ENCODE data around the gene ASCL2.

ASCL2 gene

DNA sequence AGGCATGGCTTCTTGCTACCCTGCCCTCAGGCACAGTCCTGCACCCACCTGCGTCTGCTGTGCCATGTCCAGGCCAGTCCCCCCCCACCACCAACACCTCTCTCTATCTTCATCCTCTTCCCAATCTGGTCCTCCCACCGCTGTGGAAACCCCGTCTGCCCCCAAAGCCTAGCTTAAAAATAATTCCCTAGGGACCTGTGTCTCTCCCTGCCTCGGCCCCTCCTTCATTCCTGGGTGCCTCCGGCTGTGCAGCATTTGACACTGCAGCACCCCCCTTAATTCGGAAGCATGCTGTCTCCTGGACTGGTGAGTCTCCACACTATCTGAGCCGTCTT, 2.5 kb upstream of the ASCL2 start:
- Histone ChIP-seq H3K9me2 (replicated peaks; ENCODE audit: control insufficient read depth, low read length) (no peaks in the 10 kb centered on the region), H3K27me3 (ENCODE audit: control insufficient read depth, low read length) (peaks cover 16% of the 10 kb centered on the region), H3K36me3 (ENCODE audit: control insufficient read depth, low read length) (no peaks in the 10 kb centered on the region), H3K4me1 (ENCODE audit: control insufficient read depth, low read length) (0 out of 2 replicates have a peak, but pooled peaks cover 4% of the 10 kb centered on the region), H3K79me2 (ENCODE audit: control insufficient read depth, low read length) (no peaks in the 10 kb centered on the region), H3K4me3 (ENCODE audit: low read length) (no peak overlapping the region), H3F3A (ENCODE audit: control insufficient read depth, insufficient read depth) (no peaks in the 10 kb centered on the region), H3K4me2 (ENCODE audit: low read length) (no peak overlapping the region), H3K27ac (ENCODE audit: low read depth, low read length) (no peak overlapping the region), H3K9me3 (ENCODE audit: control insufficient read depth, insufficient read depth, low read length) (no peaks in the 10 kb centered on the region), H4K20me1 (ENCODE audit: control insufficient read depth, insufficient read depth, low read depth, low read length) (no peaks in the 10 kb centered on the region)
- TF ChIP-seq, protein P1, sequence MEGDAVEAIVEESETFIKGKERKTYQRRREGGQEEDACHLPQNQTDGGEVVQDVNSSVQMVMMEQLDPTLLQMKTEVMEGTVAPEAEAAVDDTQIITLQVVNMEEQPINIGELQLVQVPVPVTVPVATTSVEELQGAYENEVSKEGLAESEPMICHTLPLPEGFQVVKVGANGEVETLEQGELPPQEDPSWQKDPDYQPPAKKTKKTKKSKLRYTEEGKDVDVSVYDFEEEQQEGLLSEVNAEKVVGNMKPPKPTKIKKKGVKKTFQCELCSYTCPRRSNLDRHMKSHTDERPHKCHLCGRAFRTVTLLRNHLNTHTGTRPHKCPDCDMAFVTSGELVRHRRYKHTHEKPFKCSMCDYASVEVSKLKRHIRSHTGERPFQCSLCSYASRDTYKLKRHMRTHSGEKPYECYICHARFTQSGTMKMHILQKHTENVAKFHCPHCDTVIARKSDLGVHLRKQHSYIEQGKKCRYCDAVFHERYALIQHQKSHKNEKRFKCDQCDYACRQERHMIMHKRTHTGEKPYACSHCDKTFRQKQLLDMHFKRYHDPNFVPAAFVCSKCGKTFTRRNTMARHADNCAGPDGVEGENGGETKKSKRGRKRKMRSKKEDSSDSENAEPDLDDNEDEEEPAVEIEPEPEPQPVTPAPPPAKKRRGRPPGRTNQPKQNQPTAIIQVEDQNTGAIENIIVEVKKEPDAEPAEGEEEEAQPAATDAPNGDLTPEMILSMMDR (IDR thresholded peaks at IDR 0.05; ENCODE audit: low read depth, low read length, poor library complexity, severe bottlenecking), result no peak

GRCh38 chr11:2272228-2272945, 2.0 kb upstream of the ASCL2 start:
- Histone ChIP-seq H3K27ac (ENCODE audit: low read depth, low read length) (no peak overlapping the region), H3K27me3 (ENCODE audit: control insufficient read depth, low read length) (peaks cover 12% of the 10 kb centered on the region), H3K4me2 (ENCODE audit: low read length) (no peak overlapping the region), H3K4me1 (ENCODE audit: control insufficient read depth, low read length) (0 out of 2 replicates have a peak, but pooled peaks cover 4% of the 10 kb centered on the region), H3F3A (ENCODE audit: control insufficient read depth, insufficient read depth) (no peaks in the 10 kb centered on the region), H3K79me2 (ENCODE audit: control insufficient read depth, low read length) (no peaks in the 10 kb centered on the region), H3K9me3 (ENCODE audit: control insufficient read depth, insufficient read depth, low read length) (no peaks in the 10 kb centered on the region), H3K9me2 (replicated peaks; ENCODE audit: control insufficient read depth, low read length) (no peaks in the 10 kb centered on the region), H3K4me3 (ENCODE audit: low read length) (no peak overlapping the region), H4K20me1 (ENCODE audit: control insufficient read depth, insufficient read depth, low read depth, low read length) (no peaks in the 10 kb centered on the region), H3K36me3 (ENCODE audit: control insufficient read depth, low read length) (no peaks in the 10 kb centered on the region)
- TF ChIP-seq EZH2phosphoT487 (IDR thresholded peaks at IDR 0.05; ENCODE audit: borderline replicate concordance, low read length), result no peak
- TF ChIP-seq, protein P1 (IDR thresholded peaks at IDR 0.05; ENCODE audit: low read depth, low read length, poor library complexity, severe bottlenecking), result no peak

GRCh38 chr11:2271327-2272227, 1.2 kb upstream of the ASCL2 start:
- Histone ChIP-seq H4K20me1 (ENCODE audit: control insufficient read depth, insufficient read depth, low read depth, low read length) (no peaks in the 10 kb centered on the region), H3K4me3 (ENCODE audit: low read length) (no peak overlapping the region), H3K4me1 (ENCODE audit: control insufficient read depth, low read length) (peaks cover 4% of the 10 kb centered on the region; the same call in 1 of the 2 replicates), H3K9me3 (ENCODE audit: control insufficient read depth, insufficient read depth, low read length) (no peaks in the 10 kb centered on the region), H3F3A (ENCODE audit: control insufficient read depth, insufficient read depth) (no peaks in the 10 kb centered on the region; the same call in 1 of the 2 replicates), H3K9me2 (replicated peaks; ENCODE audit: control insufficient read depth, low read length) (no peaks in the 10 kb centered on the region), H3K36me3 (ENCODE audit: control insufficient read depth, low read length) (no peaks in the 10 kb centered on the region), H3K4me2 (ENCODE audit: low read length) (no peak overlapping the region), H3K79me2 (ENCODE audit: control insufficient read depth, low read length) (no peaks in the 10 kb centered on the region), H3K27ac (ENCODE audit: low read depth, low read length) (no peak overlapping the region), H3K27me3 (ENCODE audit: control insufficient read depth, low read length) (peaks cover 10% of the 10 kb centered on the region)
- TF ChIP-seq, protein P1 (IDR thresholded peaks at IDR 0.05; ENCODE audit: low read depth, low read length, poor library complexity, severe bottlenecking), result no peak
- TF ChIP-seq EZH2phosphoT487 (IDR thresholded peaks at IDR 0.05; ENCODE audit: borderline replicate concordance, low read length), result no peak
